CMK (cell line): ENCODE data around the gene GALT.

ENCODE experiments used
- DNase-seq: peaks from one replicate; pipeline ENCODE4 v3.0.0-alpha.2; 2010; ENCODE audit warnings: low read depth

GALT gene

GRCh38 chr9:34684145-34684544 is 37.7 kb downstream of the GALT start:
- DNase-seq, result no peak

- no peak for DNase-seq
Measured at GRCh38 chr9:34684816-34685215, 38.3 kb downstream of the GALT start.

- DNase-seq, result no peak
Measured at GRCh38 chr9:34685591-34685990, 39.1 kb downstream of the GALT start.

GRCh38 chr9:34686231-34686630 is 39.8 kb downstream of the GALT start:
- DNase-seq, result no peak

- no peak for DNase-seq
Measured at GRCh38 chr9:34686732-34687131, 40.3 kb downstream of the GALT start.

GRCh38 chr9:34687276-34688030 is 41.0 kb downstream of the GALT start:
- no peak for DNase-seq

- no peak for DNase-seq
Measured at GRCh38 chr9:34688329-34689115, 42.0 kb downstream of the GALT start.

- DNase-seq, result no peak
Measured at GRCh38 chr9:34689116-34689470, 42.6 kb downstream of the GALT start.

GRCh38 chr9:34689512-34689911 is 43.0 kb downstream of the GALT start:
- DNase-seq, result no peak

GRCh38 chr9:34690983-34691935 is 44.8 kb downstream of the GALT start, which contains the start of gene CCL19:
Gene CCL19, minus strand, starts transcription at chr9:34691276. Its CDS starts 137 bp downstream, at chr9:34691139.
- DNase-seq, result no peak

- no peak for DNase-seq
Measured at GRCh38 chr9:34691936-34692315, 45.5 kb downstream of the GALT start.

GRCh38 chr9:34693560-34693959 is 47.1 kb downstream of the GALT start:
- DNase-seq, result no peak

- no peak for DNase-seq
Measured at GRCh38 chr9:34694811-34695210, 48.3 kb downstream of the GALT start.
